Activated T-cell treated with anti-CD3 and anti-CD28 coated beads for 1 hour (primary cell): ENCODE data around the gene KRTAP3-2.

Source experiments
- DNase-seq: peaks from one replicate; pipeline ENCODE4 v3.0.0-alpha.2; 2020; ENCODE audit warnings: low read depth

KRTAP3-2 gene

GRCh38 chr17:40963838-40964237 lies 35.9 kb downstream of the KRTAP3-2 start:
- DNase-seq: no peak

- DNase-seq: no peak
These were observed 37.6 kb downstream of the KRTAP3-2 start for GRCh38 chr17:40962059-40962561.

GRCh38 chr17:40961591-40961990 lies 38.1 kb downstream of the KRTAP3-2 start:
- DNase-seq: no peak

- no peak for DNase-seq
These were observed 39.6 kb downstream of the KRTAP3-2 start for GRCh38 chr17:40960144-40960543.

- DNase-seq: no peak
These were observed 41.4 kb downstream of the KRTAP3-2 start for GRCh38 chr17:40958086-40958953.

GRCh38 chr17:40956401-40957254 lies 43.1 kb downstream of the KRTAP3-2 start:
- DNase-seq: no peak

- DNase-seq: no peak
These were observed 45.8 kb downstream of the KRTAP3-2 start for GRCh38 chr17:40953881-40954280.

- no peak for DNase-seq
These were observed 47.0 kb downstream of the KRTAP3-2 start for GRCh38 chr17:40952661-40953060.

- no peak for DNase-seq
These were observed 47.6 kb downstream of the KRTAP3-2 start for GRCh38 chr17:40952154-40952553.

- DNase-seq: no peak
These were observed 48.6 kb downstream of the KRTAP3-2 start for GRCh38 chr17:40951011-40951622.

- no peak for DNase-seq
These were observed 49.5 kb downstream of the KRTAP3-2 start for GRCh38 chr17:40950176-40950575.

- DNase-seq: no peak
These were observed 50.3 kb downstream of the KRTAP3-2 start for GRCh38 chr17:40949418-40949817.
